ENCODE measurements around the gene MAPKAP1.

Gene MAPKAP1

DNA sequence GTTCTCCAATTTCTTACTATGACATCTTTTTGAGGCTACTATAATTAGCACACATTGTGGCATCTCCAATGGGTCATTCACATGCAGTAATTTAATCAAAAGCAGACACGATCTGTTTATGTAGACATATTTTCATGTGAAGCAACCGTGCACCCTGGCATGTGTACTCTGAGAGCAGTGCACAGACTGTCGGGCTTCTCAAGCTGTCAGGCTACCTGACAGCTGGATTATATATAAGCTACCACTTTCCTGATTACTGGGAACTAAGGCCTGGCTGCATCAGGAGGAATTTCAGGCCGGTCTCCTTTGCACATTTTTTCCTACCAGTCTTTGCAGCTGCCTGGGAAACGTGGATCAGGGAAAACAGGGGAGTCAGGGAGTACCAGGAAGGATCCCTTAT lies 197.5 kb downstream of the MAPKAP1 start:
- TF ChIP-seq, protein P1, sequence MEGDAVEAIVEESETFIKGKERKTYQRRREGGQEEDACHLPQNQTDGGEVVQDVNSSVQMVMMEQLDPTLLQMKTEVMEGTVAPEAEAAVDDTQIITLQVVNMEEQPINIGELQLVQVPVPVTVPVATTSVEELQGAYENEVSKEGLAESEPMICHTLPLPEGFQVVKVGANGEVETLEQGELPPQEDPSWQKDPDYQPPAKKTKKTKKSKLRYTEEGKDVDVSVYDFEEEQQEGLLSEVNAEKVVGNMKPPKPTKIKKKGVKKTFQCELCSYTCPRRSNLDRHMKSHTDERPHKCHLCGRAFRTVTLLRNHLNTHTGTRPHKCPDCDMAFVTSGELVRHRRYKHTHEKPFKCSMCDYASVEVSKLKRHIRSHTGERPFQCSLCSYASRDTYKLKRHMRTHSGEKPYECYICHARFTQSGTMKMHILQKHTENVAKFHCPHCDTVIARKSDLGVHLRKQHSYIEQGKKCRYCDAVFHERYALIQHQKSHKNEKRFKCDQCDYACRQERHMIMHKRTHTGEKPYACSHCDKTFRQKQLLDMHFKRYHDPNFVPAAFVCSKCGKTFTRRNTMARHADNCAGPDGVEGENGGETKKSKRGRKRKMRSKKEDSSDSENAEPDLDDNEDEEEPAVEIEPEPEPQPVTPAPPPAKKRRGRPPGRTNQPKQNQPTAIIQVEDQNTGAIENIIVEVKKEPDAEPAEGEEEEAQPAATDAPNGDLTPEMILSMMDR (IDR thresholded peaks at IDR 0.05; ENCODE audit: borderline replicate concordance, control extremely low read depth, extremely low read depth, insufficient read depth, missing control alignments): no peak
- DNase-seq (ENCODE audit: low spot score): no peak
- in situ Hi-C loops (cut with MboI; ENCODE audit: low sequenced_read_pairs, unreplicated experiment): no loop called here

DNA sequence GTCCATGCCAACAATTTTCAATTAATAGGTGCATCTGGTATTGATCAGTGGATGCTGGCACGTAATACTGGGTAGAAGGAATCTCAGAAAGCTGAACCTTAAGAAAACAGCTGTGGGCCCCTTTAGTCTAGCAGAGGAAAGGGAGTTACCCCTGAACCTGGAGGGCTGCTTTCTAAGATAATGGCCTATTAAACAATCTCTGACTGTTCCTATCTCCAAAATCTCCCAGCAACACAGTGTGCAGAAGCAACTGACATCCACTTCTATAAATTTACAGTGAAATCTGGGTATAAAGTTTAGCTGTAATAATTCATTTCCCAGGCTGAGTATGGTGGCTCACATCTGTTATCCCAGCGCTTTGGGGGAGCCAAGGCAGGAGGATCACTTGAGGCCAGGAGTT lies 198.8 kb downstream of the MAPKAP1 start:
- in situ Hi-C loops (cut with MboI; ENCODE audit: low sequenced_read_pairs, unreplicated experiment): no loop called here
- no peak for DNase-seq (ENCODE audit: low spot score)
- TF ChIP-seq, protein P1 (IDR thresholded peaks at IDR 0.05; ENCODE audit: borderline replicate concordance, control extremely low read depth, extremely low read depth, insufficient read depth, missing control alignments): no peak

DNA sequence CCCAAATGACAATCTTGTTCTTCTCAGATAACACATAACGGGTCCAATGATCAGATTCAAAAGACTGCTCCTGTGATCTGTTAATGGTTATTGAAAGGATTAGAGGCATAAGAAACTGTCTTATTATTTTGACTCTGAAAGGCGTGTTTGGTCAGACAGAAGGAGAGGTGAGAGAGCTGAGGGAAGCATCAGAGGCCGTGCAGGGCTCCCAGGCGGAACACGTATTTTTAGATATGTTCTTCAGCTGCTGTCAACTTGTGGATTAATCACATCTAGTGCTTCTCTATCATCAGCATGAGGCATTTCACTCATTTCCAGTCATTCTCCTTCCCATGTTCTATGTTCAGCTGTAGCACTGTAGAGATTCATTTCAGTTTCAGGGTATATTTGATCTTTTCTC lies 199.8 kb downstream of the MAPKAP1 start:
- TF ChIP-seq, protein P1 (IDR thresholded peaks at IDR 0.05; ENCODE audit: borderline replicate concordance, control extremely low read depth, extremely low read depth, insufficient read depth, missing control alignments): no peak
- in situ Hi-C loops (cut with MboI; ENCODE audit: low sequenced_read_pairs, unreplicated experiment): no loop called here
- no peak for DNase-seq (ENCODE audit: low spot score)

DNA sequence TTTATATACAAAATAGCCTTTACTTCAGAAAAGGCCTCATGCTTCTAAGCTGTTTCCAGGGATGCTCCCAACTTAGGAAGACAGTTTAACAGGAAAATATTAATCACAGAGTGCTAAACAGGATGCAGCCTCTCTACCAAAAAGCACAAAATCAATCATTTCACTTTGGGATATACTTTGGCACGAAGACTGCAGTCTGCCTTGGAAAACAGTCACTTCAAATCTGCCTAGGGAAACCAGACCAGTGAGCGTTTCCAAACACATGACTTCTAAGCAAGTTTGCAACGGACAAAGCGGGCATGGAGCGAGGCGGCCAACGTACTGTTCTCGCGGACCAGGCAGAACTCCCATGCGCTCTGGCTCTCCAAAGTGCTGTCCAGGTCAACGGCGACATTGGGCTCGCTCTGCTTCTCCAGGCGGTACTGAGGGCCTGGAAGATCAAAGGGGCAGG lies 201.0 kb downstream of the MAPKAP1 start:
- in situ Hi-C loops (cut with MboI; ENCODE audit: low sequenced_read_pairs, unreplicated experiment): no loop called here
- TF ChIP-seq, protein P1 (IDR thresholded peaks at IDR 0.05; ENCODE audit: borderline replicate concordance, control extremely low read depth, extremely low read depth, insufficient read depth, missing control alignments): no peak
- DNase-seq (ENCODE audit: low spot score): no peak

DNA sequence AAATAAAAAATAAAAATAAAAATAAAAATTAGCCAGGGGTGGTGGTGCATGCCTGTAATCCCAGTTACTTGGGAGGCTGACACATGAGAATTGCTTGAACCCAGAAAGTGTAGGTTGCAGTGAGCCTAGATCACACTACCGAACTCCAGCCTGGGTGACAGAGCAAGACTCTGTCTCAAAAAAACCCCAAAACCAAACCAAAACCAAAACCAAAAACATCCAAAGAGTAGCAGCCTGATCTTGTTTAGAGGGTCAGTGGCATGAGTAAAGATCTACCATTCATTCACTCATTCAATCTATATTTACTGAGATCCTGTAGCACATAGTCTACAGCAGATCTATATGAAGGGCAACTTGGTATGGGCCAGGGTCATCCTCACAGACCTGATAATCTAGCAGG lies 202.4 kb downstream of the MAPKAP1 start:
- TF ChIP-seq, protein P1 (IDR thresholded peaks at IDR 0.05; ENCODE audit: borderline replicate concordance, control extremely low read depth, extremely low read depth, insufficient read depth, missing control alignments): no peak
- in situ Hi-C loops (cut with MboI; ENCODE audit: low sequenced_read_pairs, unreplicated experiment): no loop called here
- DNase-seq (ENCODE audit: low spot score): no peak

DNA sequence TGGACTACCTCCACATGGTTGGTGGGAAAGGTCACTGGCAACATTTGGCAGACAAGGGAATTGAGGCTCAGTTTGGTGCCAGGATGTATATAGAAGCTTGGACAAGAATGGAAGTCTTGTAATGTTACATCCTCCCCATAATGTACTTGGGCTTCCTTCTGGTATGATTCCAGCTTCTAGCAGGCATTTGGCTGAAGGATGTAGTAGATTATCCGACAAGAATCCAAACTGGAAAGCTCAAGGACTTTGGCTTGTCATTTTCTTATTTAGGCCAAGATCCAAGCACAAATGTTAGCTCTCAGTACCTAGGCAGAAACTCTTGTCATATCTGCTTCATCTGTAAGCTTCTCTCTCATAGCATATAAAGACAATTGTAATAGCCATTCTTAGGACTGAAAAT lies 209.1 kb downstream of the MAPKAP1 start:
- in situ Hi-C loops (cut with MboI; ENCODE audit: low sequenced_read_pairs, unreplicated experiment): no loop called here

More for the DNA sequence above, 209.1 kb downstream of the MAPKAP1 start:
- no peak for DNase-seq (ENCODE audit: low spot score)
- TF ChIP-seq, protein P1 (IDR thresholded peaks at IDR 0.05; ENCODE audit: borderline replicate concordance, control extremely low read depth, extremely low read depth, insufficient read depth, missing control alignments): no peak
